ENCODE results near the gene AGO3.
"Not testable (repeated sequence)": the region's sequence is repeated elsewhere in the genome, so short reads cannot be mapped to it uniquely, and the experiment has no call there.

AGO3 gene

DNA sequence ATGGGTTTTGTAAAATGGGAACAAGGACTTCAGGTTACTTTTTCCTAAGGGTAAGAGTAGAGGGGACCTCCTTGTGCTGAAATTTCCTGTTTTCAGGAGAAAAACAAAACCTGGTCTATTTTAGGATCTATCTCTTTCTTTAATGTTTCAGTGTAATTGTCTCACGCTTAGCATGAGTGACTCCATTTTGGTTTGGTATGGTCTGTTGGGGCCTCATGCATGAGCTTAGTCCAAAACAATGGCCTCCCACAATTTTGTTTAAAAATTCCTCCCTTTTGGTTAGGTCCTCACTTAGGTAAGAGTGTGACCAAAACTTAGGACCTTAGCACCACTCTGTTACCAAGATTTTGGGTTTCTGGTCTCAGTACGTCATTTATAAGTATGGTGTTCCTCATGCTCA, 85.8 kb downstream of the AGO3 start:
- TF ChIP-seq ZNF70 (CRISPR knock-in tag; IDR thresholded peaks at IDR 0.05) (no peak), ESRRG (CRISPR knock-in tag; IDR thresholded peaks at IDR 0.05) (no peak), ZNF565 (CRISPR knock-in tag; conservative IDR thresholded peaks at IDR 0.05; ENCODE audit: low read depth) (no peak), ZC3H10 (CRISPR knock-in tag; IDR thresholded peaks at IDR 0.05) (no peak), BACH2 (CRISPR knock-in tag; IDR thresholded peaks at IDR 0.05; ENCODE audit: borderline replicate concordance) (no peak), TOX (CRISPR knock-in tag; IDR thresholded peaks at IDR 0.05; ENCODE audit: borderline replicate concordance) (no peak)
- TF ChIP-seq, protein P1, sequence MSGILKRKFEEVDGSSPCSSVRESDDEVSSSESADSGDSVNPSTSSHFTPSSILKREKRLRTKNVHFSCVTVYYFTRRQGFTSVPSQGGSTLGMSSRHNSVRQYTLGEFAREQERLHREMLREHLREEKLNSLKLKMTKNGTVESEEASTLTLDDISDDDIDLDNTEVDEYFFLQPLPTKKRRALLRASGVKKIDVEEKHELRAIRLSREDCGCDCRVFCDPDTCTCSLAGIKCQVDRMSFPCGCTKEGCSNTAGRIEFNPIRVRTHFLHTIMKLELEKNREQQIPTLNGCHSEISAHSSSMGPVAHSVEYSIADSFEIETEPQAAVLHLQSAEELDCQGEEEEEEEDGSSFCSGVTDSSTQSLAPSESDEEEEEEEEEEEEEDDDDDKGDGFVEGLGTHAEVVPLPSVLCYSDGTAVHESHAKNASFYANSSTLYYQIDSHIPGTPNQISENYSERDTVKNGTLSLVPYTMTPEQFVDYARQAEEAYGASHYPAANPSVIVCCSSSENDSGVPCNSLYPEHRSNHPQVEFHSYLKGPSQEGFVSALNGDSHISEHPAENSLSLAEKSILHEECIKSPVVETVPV (CRISPR knock-in tag; IDR thresholded peaks at IDR 0.05) = no peak
- TF ChIP-seq, protein P2, sequence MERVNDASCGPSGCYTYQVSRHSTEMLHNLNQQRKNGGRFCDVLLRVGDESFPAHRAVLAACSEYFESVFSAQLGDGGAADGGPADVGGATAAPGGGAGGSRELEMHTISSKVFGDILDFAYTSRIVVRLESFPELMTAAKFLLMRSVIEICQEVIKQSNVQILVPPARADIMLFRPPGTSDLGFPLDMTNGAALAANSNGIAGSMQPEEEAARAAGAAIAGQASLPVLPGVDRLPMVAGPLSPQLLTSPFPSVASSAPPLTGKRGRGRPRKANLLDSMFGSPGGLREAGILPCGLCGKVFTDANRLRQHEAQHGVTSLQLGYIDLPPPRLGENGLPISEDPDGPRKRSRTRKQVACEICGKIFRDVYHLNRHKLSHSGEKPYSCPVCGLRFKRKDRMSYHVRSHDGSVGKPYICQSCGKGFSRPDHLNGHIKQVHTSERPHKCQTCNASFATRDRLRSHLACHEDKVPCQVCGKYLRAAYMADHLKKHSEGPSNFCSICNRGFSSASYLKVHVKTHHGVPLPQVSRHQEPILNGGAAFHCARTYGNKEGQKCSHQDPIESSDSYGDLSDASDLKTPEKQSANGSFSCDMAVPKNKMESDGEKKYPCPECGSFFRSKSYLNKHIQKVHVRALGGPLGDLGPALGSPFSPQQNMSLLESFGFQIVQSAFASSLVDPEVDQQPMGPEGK (CRISPR knock-in tag; IDR thresholded peaks at IDR 0.05; ENCODE audit: borderline replicate concordance) = no peak
- TF ChIP-seq, protein P3, sequence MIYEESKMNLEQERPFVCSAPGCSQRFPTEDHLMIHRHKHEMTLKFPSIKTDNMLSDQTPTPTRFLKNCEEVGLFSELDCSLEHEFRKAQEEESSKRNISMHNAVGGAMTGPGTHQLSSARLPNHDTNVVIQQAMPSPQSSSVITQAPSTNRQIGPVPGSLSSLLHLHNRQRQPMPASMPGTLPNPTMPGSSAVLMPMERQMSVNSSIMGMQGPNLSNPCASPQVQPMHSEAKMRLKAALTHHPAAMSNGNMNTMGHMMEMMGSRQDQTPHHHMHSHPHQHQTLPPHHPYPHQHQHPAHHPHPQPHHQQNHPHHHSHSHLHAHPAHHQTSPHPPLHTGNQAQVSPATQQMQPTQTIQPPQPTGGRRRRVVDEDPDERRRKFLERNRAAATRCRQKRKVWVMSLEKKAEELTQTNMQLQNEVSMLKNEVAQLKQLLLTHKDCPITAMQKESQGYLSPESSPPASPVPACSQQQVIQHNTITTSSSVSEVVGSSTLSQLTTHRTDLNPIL (CRISPR knock-in tag; IDR thresholded peaks at IDR 0.05; ENCODE audit: low read depth) = no peak
- ATAC-seq = no peak

DNA sequence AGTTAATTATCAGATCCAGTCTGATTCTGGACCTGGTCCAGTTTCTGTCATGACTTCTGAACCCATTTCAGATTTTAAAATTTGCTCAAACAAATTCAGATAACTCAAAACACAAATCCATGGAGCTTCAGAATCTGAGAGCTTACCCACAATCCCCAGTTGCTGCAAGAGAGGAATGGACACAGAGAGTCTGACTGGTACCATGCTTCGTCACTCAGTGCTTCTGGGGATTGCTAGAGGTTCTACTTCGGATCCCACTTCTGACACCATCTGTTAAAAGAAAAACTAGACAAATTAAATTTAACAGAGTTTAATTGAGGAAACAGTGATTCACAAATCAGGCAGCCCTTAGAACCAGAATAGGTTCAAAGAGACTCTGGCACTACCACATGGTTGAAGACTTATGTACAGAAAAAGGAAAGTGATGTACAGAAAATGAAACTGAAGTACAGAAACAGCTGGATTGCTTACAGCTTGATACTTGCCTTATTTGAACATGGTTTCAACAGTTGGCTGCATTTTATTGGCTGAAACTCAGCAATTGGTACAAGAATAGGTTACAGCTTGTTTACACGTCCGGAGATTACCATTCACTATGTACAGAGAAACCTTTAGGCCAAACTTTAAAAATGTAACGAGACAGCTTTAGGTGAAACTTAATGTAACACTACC, 92.3 kb downstream of the AGO3 start:
- ATAC-seq = no peak
- no peak for TF ChIP-seq OSR1 (CRISPR knock-in tag; IDR thresholded peaks at IDR 0.05)
- TF ChIP-seq, protein P2 (CRISPR knock-in tag; IDR thresholded peaks at IDR 0.05; ENCODE audit: borderline replicate concordance) = no peak
- TF ChIP-seq BACH2 (CRISPR knock-in tag; IDR thresholded peaks at IDR 0.05; ENCODE audit: borderline replicate concordance) = no peak
- TF ChIP-seq TOX (CRISPR knock-in tag; IDR thresholded peaks at IDR 0.05; ENCODE audit: borderline replicate concordance) = no peak
- no peak for TF ChIP-seq ZNF70 (CRISPR knock-in tag; IDR thresholded peaks at IDR 0.05)
- TF ChIP-seq ZC3H10 (CRISPR knock-in tag; IDR thresholded peaks at IDR 0.05) = no peak
- TF ChIP-seq RARB (CRISPR knock-in tag; IDR thresholded peaks at IDR 0.05) = no peak
- no peak for TF ChIP-seq ZFP3 (CRISPR knock-in tag; IDR thresholded peaks at IDR 0.05)
- no peak for TF ChIP-seq PPARA (CRISPR knock-in tag; IDR thresholded peaks at IDR 0.05; ENCODE audit: borderline replicate concordance)
- no peak for TF ChIP-seq ISL1 (CRISPR knock-in tag; IDR thresholded peaks at IDR 0.05)
- TF ChIP-seq, protein P4, sequence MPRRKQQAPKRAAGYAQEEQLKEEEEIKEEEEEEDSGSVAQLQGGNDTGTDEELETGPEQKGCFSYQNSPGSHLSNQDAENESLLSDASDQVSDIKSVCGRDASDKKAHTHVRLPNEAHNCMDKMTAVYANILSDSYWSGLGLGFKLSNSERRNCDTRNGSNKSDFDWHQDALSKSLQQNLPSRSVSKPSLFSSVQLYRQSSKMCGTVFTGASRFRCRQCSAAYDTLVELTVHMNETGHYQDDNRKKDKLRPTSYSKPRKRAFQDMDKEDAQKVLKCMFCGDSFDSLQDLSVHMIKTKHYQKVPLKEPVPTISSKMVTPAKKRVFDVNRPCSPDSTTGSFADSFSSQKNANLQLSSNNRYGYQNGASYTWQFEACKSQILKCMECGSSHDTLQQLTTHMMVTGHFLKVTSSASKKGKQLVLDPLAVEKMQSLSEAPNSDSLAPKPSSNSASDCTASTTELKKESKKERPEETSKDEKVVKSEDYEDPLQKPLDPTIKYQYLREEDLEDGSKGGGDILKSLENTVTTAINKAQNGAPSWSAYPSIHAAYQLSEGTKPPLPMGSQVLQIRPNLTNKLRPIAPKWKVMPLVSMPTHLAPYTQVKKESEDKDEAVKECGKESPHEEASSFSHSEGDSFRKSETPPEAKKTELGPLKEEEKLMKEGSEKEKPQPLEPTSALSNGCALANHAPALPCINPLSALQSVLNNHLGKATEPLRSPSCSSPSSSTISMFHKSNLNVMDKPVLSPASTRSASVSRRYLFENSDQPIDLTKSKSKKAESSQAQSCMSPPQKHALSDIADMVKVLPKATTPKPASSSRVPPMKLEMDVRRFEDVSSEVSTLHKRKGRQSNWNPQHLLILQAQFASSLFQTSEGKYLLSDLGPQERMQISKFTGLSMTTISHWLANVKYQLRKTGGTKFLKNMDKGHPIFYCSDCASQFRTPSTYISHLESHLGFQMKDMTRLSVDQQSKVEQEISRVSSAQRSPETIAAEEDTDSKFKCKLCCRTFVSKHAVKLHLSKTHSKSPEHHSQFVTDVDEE (CRISPR knock-in tag; IDR thresholded peaks at IDR 0.05) = no peak
- no peak for TF ChIP-seq ZNF565 (CRISPR knock-in tag; conservative IDR thresholded peaks at IDR 0.05; ENCODE audit: low read depth)
- no peak for TF ChIP-seq ARNTL (CRISPR knock-in tag; IDR thresholded peaks at IDR 0.05; ENCODE audit: borderline replicate concordance, low read depth)
- TF ChIP-seq, protein P1 (CRISPR knock-in tag; IDR thresholded peaks at IDR 0.05) = no peak

DNA sequence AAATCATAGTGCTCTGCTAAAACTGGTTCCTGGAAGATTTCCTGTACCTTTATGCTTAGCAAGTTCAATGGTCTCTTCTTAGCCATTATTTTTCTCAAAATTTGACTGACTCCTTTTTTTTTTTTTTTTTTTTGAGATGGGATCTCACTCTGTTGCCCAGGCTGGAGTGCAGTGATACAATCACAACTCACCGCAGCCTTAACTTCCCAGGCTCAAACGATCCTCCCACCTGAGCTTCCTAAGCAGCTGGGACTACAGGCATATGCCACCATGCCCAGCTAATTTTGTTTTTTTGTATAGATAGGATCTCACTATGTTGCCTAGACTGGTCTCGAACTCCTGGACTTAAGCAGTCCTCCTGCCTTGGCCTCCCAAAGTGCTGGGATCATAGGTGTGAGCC, 93.1 kb downstream of the AGO3 start:
- ATAC-seq = not testable (repeated sequence)

Measured in SK-N-SH treated with all-trans-retinoic acid at 6 μM for 48 hours (cell line).